LNCAP (cell line): Measurements from ENCODE around the gene CORO7.

ENCODE experiments used
- TF ChIP-seq, protein P1 (sequence below): fragments of 450-650 bp; IDR thresholded peaks from 2 replicates; pipeline ENCODE4 v1.5.1; 2017; ENCODE audit warnings: mild to moderate bottlenecking

The CORO7 gene

DNA sequence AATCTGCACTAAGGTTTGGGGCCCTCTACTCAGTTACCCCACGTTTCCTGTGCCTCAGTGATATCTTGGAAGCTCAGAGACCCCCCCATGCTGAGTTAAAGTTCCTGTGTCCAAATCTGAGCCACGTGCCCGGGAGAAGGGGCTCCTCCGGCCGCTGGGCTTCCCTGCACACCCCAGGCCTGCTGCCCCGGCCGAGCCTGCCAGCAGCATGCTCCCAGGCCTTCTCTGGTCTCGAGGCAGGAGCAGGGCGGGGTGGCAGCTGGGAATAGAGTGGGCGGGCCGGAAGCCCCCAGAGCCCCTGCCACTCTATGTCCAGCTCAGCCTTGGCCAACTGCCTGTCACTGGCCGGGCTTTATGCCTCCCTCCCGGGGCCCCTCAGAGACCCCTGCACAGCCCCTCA, 50.4 kb downstream of the CORO7 start:
- TF ChIP-seq, protein P1, sequence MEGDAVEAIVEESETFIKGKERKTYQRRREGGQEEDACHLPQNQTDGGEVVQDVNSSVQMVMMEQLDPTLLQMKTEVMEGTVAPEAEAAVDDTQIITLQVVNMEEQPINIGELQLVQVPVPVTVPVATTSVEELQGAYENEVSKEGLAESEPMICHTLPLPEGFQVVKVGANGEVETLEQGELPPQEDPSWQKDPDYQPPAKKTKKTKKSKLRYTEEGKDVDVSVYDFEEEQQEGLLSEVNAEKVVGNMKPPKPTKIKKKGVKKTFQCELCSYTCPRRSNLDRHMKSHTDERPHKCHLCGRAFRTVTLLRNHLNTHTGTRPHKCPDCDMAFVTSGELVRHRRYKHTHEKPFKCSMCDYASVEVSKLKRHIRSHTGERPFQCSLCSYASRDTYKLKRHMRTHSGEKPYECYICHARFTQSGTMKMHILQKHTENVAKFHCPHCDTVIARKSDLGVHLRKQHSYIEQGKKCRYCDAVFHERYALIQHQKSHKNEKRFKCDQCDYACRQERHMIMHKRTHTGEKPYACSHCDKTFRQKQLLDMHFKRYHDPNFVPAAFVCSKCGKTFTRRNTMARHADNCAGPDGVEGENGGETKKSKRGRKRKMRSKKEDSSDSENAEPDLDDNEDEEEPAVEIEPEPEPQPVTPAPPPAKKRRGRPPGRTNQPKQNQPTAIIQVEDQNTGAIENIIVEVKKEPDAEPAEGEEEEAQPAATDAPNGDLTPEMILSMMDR = no peak

DNA sequence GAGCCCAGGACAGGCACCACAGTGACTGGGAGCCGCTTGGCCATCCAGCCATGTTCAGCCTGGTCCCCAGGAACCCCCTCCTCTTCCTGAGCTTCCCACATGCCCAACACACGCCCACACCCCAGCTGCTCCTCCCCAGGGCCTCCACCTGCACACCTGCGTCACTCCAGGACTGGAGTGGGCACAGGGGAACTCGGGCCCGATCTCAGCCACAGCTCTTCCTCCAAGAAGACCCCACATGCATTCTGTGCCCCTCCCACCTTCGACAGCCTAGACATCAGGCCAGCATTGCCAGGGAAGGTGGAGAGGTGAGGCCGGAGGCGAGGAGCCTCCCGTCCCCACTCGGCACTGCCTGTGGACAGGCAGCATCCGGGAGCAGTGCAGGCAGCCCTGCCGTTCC, 50.8 kb downstream of the CORO7 start:
- TF ChIP-seq, protein P1 = no peak

DNA sequence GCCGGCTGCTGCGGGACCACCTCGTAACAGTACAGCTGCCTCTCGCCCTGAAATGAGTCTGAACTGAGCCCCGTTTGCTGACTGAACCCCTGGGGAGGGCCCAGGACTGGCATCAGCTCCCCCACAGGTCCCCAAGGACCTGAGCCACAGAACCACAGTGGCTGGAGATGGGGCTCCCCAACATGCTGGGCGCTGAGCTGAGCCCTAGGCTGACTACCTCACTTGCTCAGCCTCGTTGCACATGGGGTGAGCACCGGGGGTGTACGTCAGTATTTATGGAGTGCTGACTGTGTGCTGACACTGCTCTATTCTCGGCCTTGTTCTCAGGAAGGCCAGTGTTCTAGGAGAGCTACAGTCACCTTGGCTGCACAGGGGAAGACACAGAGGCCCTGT, 51.4 kb downstream of the CORO7 start:
- TF ChIP-seq, protein P1 = no peak

DNA sequence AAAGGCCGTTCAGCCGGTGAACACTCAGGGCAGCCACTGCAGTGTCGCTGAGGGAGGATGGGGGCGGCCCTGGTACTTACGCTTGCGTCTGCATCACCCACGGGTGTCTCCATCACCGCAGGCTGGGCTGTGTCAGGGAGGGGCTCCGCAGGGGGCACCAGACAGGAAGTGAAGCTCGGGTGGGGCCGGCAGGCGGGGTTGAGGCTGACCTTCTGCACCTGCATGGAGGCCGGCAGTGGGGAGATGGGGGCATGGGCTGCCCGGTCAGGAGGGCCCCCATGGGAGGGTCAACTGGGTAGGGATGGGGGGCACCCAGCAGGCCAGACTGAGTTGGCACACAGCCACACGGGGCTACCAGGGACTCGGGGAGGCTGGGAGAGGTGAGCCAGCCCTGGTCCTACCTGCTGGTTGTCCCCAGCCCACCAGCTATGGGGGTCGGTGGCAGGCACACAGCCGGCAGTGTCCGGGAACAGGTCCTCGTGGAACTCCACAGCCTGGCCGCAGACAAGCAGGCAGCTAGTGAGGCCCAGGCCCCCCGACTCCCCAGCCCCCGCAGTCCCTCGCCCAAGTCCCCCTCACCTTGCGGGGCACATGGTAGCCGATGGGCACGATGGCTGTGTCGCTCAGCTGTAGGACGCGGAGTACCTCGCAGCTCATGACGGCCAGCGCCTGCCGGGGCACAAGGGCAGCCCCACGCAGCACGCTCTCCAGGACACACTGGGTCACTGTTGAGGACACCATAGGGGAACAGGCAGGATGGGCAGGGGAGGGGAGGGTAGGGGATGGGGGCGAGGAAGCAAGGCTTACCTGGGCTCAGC, 52.0 kb downstream of the CORO7 start:
- TF ChIP-seq, protein P1 = no peak

DNA sequence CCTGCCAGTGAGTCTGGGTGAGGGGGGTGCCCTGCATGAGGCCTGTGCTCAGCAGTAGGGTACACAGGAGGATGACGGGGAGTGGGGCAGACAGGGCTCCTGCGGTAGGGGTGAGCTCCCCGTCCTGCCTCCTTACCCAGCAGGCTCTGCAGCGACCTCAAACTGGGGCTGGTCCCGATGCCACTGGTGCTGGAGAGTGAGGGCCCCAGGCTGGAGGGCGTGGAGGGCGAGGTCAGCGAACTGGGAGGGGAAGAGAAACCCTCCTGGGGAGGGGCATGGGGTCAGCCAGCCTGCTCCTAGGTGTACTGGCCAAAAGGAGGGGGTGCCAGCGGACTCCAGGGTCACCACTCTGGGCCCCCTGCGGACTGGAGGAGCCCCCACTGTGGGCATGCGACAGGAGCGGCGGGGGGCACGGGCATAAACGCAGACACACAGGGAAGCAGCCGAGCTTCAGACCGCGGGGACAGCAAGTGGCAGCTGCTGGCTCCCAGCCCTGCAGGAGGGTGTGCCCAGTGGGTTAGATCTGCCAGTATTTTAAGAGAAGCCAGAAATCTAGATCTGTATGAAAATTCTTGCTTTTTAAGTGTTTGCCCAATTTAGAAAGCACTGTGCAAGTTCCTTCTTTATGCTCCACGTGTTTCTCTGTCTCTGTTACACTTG, 53.8 kb downstream of the CORO7 start:
- TF ChIP-seq, protein P1 = no peak

DNA sequence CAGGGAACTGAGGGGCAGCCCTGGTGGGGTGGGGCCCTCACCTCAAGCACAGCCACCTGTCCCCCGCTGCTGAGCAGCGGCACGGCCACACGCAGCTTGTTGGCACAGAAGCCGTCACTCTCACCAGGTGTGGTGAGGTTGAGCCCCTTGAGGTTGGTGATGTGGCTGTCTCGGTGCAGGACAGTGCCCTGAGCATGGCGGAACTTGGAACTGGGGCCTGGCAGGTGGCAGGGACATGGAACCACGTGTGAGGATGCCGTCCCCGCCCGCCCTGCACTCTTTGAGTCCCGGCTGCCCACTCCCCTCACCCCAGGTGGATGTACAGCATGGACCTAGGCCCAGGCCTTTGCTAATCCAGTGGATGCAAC, 54.5 kb downstream of the CORO7 start:
- TF ChIP-seq, protein P1 = no peak

DNA sequence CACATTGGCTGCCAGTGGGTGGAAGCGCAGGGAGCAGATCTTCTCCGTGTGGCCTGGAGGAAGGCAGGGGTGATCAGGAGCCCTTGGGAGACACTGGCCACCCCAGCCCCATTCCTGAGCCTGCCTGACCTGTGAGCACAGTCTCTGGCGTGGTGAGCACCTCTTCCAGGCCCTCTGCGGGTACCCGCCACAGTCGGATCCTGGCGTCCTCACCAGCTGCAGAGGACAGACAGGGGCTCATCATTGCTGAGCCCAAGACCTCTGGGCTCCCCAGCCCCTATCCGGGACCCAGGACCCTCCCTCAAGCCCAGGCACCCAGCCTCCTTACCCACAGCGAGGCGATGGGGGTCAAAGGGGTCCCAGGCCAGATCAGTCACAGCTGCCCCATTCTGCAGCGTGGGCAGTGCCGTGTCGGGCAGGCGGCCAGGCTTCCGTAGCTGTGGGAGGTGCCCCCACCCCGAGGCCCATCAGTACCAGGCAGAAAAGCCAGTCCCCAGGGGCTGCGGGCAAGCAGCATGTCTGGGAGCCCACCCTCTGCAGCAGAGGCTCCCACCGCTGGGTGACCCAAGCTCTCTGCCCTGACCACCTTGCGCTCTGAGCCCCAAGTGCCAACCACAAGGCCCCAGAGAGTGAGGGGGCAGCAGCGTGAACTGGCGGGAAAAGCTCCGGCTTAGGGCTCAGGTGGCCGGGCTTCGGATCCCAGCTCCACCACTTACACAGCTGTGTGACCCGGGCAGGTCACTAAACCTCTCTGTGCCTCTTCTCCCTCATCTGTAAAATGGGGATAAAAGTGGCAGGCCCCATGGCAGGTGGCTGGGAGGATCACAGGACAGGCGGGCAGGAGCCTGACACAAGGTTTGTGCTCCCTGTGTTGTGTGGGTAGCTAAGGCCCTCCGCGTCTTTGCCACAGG, 55.1 kb downstream of the CORO7 start:
- TF ChIP-seq, protein P1 = no peak
